Neural cell (in vitro differentiated cells): ENCODE measurements around the gene SH3PXD2A.

Experiments
- EZH2 ChIP-seq: fragments of 200-600, 300-800 bp; shearing (Covaris generic), sonication (generic); IDR thresholded peaks from 2 replicates; pipeline ENCODE4 v1.6.1; 2014; ENCODE audit warnings: antibody characterized with exemption, low read length, borderline replicate concordance, mild to moderate bottlenecking; ENCODE audit not compliant: insufficient read depth, poor library complexity, severe bottlenecking
- TF ChIP-seq, protein P1 (sequence below): fragments of 450-650 bp; IDR thresholded peaks from 2 replicates; pipeline ENCODE4 v1.5.1; 2014; ENCODE audit warnings: antibody characterized with exemption, mild to moderate bottlenecking, moderate library complexity; ENCODE audit not compliant: poor library complexity, severe bottlenecking

DNA sequence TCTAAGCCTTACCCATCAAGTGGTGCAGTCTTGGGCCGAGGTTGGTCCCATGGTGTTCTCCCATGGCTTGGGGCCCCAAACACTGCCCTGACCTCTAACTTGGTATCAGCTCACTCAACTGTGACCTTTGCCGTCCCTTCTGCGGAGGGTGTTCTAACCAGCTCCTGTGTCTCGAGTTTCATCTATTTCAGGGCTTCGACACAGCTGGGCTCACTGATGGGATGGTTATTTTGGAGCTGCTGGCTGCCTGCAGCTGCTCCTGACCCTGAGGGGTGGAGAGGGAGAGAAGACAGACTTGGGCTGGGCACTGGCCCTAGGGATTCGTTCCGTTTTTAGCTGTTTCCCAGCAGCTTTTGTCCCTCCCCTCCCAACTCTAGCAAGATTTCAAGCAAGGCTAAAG lies 274.9 kb downstream of the SH3PXD2A start:
- TF ChIP-seq EZH2, result no peak
- TF ChIP-seq, protein P1, sequence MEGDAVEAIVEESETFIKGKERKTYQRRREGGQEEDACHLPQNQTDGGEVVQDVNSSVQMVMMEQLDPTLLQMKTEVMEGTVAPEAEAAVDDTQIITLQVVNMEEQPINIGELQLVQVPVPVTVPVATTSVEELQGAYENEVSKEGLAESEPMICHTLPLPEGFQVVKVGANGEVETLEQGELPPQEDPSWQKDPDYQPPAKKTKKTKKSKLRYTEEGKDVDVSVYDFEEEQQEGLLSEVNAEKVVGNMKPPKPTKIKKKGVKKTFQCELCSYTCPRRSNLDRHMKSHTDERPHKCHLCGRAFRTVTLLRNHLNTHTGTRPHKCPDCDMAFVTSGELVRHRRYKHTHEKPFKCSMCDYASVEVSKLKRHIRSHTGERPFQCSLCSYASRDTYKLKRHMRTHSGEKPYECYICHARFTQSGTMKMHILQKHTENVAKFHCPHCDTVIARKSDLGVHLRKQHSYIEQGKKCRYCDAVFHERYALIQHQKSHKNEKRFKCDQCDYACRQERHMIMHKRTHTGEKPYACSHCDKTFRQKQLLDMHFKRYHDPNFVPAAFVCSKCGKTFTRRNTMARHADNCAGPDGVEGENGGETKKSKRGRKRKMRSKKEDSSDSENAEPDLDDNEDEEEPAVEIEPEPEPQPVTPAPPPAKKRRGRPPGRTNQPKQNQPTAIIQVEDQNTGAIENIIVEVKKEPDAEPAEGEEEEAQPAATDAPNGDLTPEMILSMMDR, result no peak
